HG03460 (cell line): Measurements from ENCODE around the gene NXF3.
"Not testable (repeated sequence)": the region's sequence is repeated elsewhere in the genome, so short reads cannot be mapped to it uniquely, and the experiment has no call there.

ENCODE experiments used
- ATAC-seq: cut with Tn5 transposase; IDR thresholded peaks from one replicate; pipeline ENCODE4 v1.9.1; 2021; ENCODE audit not compliant: unreplicated experiment

Gene NXF3

GRCh38 chrX:103092942-103093341, at the start of gene NXF3:
Gene NXF3, minus strand, starts transcription at chrX:103093143. Its CDS starts 120 bp downstream, at chrX:103093023.
- ATAC-seq, result no peak

GRCh38 chrX:103136528-103136927, 43.6 kb upstream of the NXF3 start:
- not testable (repeated sequence) for ATAC-seq

GRCh38 chrX:103124284-103124683, 31.3 kb upstream of the NXF3 start:
- no peak for ATAC-seq

GRCh38 chrX:103120748-103121147, 27.8 kb upstream of the NXF3 start:
- ATAC-seq, result no peak

- ATAC-seq, result not testable (repeated sequence)
Observed at GRCh38 chrX:103116970-103117369, 24.0 kb upstream of the NXF3 start.

- not testable (repeated sequence) for ATAC-seq
Observed at GRCh38 chrX:103109497-103109896, 16.6 kb upstream of the NXF3 start.

GRCh38 chrX:103107836-103108235, 14.9 kb upstream of the NXF3 start:
- no peak for ATAC-seq

- not testable (repeated sequence) for ATAC-seq
Observed at GRCh38 chrX:103107227-103107737, 14.3 kb upstream of the NXF3 start.

- ATAC-seq, result not testable (repeated sequence)
Observed at GRCh38 chrX:103104370-103104769, 11.4 kb upstream of the NXF3 start.

GRCh38 chrX:103103866-103104265, 10.9 kb upstream of the NXF3 start:
- not testable (repeated sequence) for ATAC-seq

GRCh38 chrX:103101299-103102042, 8.5 kb upstream of the NXF3 start:
- no peak for ATAC-seq

- no peak for ATAC-seq
Observed at GRCh38 chrX:103100484-103100883, 7.5 kb upstream of the NXF3 start.

GRCh38 chrX:103099691-103100090, 6.7 kb upstream of the NXF3 start:
- no peak for ATAC-seq

GRCh38 chrX:103098488-103098887, 5.5 kb upstream of the NXF3 start:
- ATAC-seq, result no peak

- no peak for ATAC-seq
Observed at GRCh38 chrX:103081051-103081450, 11.9 kb downstream of the NXF3 start.

GRCh38 chrX:103073467-103073866, 19.5 kb downstream of the NXF3 start:
- ATAC-seq, result no peak

GRCh38 chrX:103066606-103067005, 26.3 kb downstream of the NXF3 start:
- ATAC-seq, result no peak

GRCh38 chrX:103063918-103064434, 29.0 kb downstream of the NXF3 start, which contains the start of gene BEX1:
Gene BEX1, minus strand, starts transcription at chrX:103064171. Its CDS starts 897 bp downstream, at chrX:103063274.
- no peak for ATAC-seq

- no peak for ATAC-seq
Observed at GRCh38 chrX:103063191-103063845, 29.6 kb downstream of the NXF3 start.

GRCh38 chrX:103061486-103061885, 31.5 kb downstream of the NXF3 start:
- no peak for ATAC-seq

- no peak for ATAC-seq
Observed at GRCh38 chrX:103056902-103057301, 36.0 kb downstream of the NXF3 start.

- ATAC-seq, result no peak
Observed at GRCh38 chrX:103052625-103053024, 40.3 kb downstream of the NXF3 start.
